ENCODE data around the gene FOXN3. TPM values are rescaled to one million over a fixed set of nuclear protein-coding genes. Genes with fewer than 3 reads are reported as not detected.
A peak's percentile ranks its signal among the peaks of the same experiment; 100 is the strongest.

FOXN3 gene
- total RNA-seq, 2 experiments from 2014 or later = 124 to 127 TPM

GRCh38 chr14:89429199-89430181 lies 12.5 kb upstream of the FOXN3 start:
- peaks cover 4% of the 10 kb centered on the region for H3K36me3 Mint-ChIP-seq (ENCODE audit: low read depth)
- no peak for ATAC-seq (ENCODE audit: poor library complexity)
- peak overlapping the region; percentile 57 to 59 for H3K27ac ChIP-seq (ENCODE audit: low read depth in 1 of 2, low read length in 2 of 2)
- peaks cover 24% of the 10 kb centered on the region for H3K4me1 ChIP-seq (ENCODE audit: insufficient read depth, low read length)
- no peaks in the 10 kb centered on the region for H3K9me3 ChIP-seq (ENCODE audit: control insufficient read depth in 1 of 2, insufficient read depth in 1 of 2, low read length in 2 of 2)
- peak in 3 of 14 experiments; percentile 25 to 43 (median 26) for DNase-seq
- intact Hi-C loops (cut with DNase I, micrococcal nuclease) = loop anchor here in 1 of 2 experiments (1.0 to 5.0 kb wide), 2 partner anchors 11 to 188 kb away; no protein-coding TSS in a partner anchor
- H3K27me3 ChIP-seq (ENCODE audit: control insufficient read depth in 1 of 2, insufficient read depth in 2 of 2, low read length in 2 of 2) = no peaks in the 10 kb centered on the region
- no peaks in the 10 kb centered on the region for H3K9me3 Mint-ChIP-seq
- POLR2A ChIA-PET = interaction anchor here (0.7 to 2.7 kb wide), 13 partner anchors 9 to 292 kb away, joined by 3 to 16 read pairs (median 3); no protein-coding TSS in a partner anchor
- CTCF ChIA-PET = interaction anchor here (0.8 to 1.0 kb wide), 2 partner anchors 11 to 20 kb away, joined by 3 read pairs; no protein-coding TSS in a partner anchor
- H3K4me3 ChIP-seq (ENCODE audit: low read length) = peak overlapping the region; percentile 50
- no peaks in the 10 kb centered on the region for H3K36me3 ChIP-seq (ENCODE audit: insufficient read depth, low read length)
- no peak for TF ChIP-seq CTCF (IDR thresholded peaks at IDR 0.05)
- H3K4me3 Mint-ChIP-seq = peak overlapping the region; percentile 76
- H3K27ac Mint-ChIP-seq = peak overlapping the region; percentile 80
- no peaks in the 10 kb centered on the region for H3K27me3 Mint-ChIP-seq
- H3K4me1 Mint-ChIP-seq (ENCODE audit: low read depth) = peaks cover 54% of the 10 kb centered on the region

- H3K27ac ChIP-seq (ENCODE audit: low read depth in 1 of 2, low read length in 2 of 2) = no peak overlapping the region
- Mint-ChIP-seq H3K4me3 (peak overlapping the region; percentile 76), H3K4me1 (ENCODE audit: low read depth) (peaks cover 61% of the 10 kb centered on the region), H3K27me3 (no peaks in the 10 kb centered on the region), H3K36me3 (ENCODE audit: low read depth) (peaks cover 3% of the 10 kb centered on the region), H3K9me3 (no peaks in the 10 kb centered on the region), H3K27ac (peak overlapping the region; percentile 80)
- ChIA-PET CTCF (interaction anchor here (1.2 kb wide), 1 partner anchor 20 kb away, joined by 5 read pairs; no protein-coding TSS in a partner anchor), POLR2A (interaction anchor here (0.7 to 2.3 kb wide), 5 partner anchors 9 to 81 kb away, joined by 3 to 16 read pairs (median 3); no protein-coding TSS in a partner anchor)
- H3K9me3 ChIP-seq (ENCODE audit: control insufficient read depth in 1 of 2, insufficient read depth in 1 of 2, low read length in 2 of 2) = no peaks in the 10 kb centered on the region
- intact Hi-C loops (cut with DNase I, micrococcal nuclease) = no loop called here
- TF ChIP-seq CTCF (IDR thresholded peaks at IDR 0.05) = no peak
- ATAC-seq (ENCODE audit: poor library complexity) = no peak
- no peaks in the 10 kb centered on the region for H3K27me3 ChIP-seq (ENCODE audit: control insufficient read depth in 1 of 2, insufficient read depth in 2 of 2, low read length in 2 of 2)
- H3K36me3 ChIP-seq (ENCODE audit: insufficient read depth, low read length) = no peaks in the 10 kb centered on the region
- peaks cover 24% of the 10 kb centered on the region for H3K4me1 ChIP-seq (ENCODE audit: insufficient read depth, low read length)
- DNase-seq = no peak
- H3K4me3 ChIP-seq (ENCODE audit: low read length) = no peak overlapping the region
Observed at GRCh38 chr14:89428546-89429198, 11.6 kb upstream of the FOXN3 start.

- H3K4me1 Mint-ChIP-seq (ENCODE audit: low read depth) = peaks cover 66% of the 10 kb centered on the region
- H3K9me3 ChIP-seq (ENCODE audit: control insufficient read depth in 1 of 2, insufficient read depth in 1 of 2, low read length in 2 of 2) = no peaks in the 10 kb centered on the region
- no peaks in the 10 kb centered on the region for H3K36me3 ChIP-seq (ENCODE audit: insufficient read depth, low read length)
- no peaks in the 10 kb centered on the region for H3K27me3 Mint-ChIP-seq
- no peak overlapping the region for H3K27ac ChIP-seq (ENCODE audit: low read depth in 1 of 2, low read length in 2 of 2)
- H3K4me3 Mint-ChIP-seq = no peak overlapping the region
- H3K9me3 Mint-ChIP-seq = no peaks in the 10 kb centered on the region
- intact Hi-C loops (cut with DNase I, micrococcal nuclease) = no loop called here
- POLR2A ChIA-PET = interaction anchor here (1.7 kb wide), 1 partner anchor 82 kb away, joined by 4 read pairs; no protein-coding TSS in a partner anchor
- H3K27me3 ChIP-seq (ENCODE audit: control insufficient read depth in 1 of 2, insufficient read depth in 2 of 2, low read length in 2 of 2) = no peaks in the 10 kb centered on the region
- H3K4me3 ChIP-seq (ENCODE audit: low read length) = no peak overlapping the region
- CTCF ChIA-PET = interaction anchor here (1.2 kb wide), 1 partner anchor 20 kb away, joined by 5 read pairs; no protein-coding TSS in a partner anchor
- peaks cover 3% of the 10 kb centered on the region for H3K36me3 Mint-ChIP-seq (ENCODE audit: low read depth)
- no peak for ATAC-seq (ENCODE audit: poor library complexity)
- TF ChIP-seq CTCF (IDR thresholded peaks at IDR 0.05) = no peak
- no peak overlapping the region for H3K27ac Mint-ChIP-seq
- DNase-seq = no peak
- H3K4me1 ChIP-seq (ENCODE audit: insufficient read depth, low read length) = peaks cover 24% of the 10 kb centered on the region
Observed at GRCh38 chr14:89428173-89428523, 11.1 kb upstream of the FOXN3 start.
